ENCODE data around the gene PLCL2. TPM values are rescaled to one million over a fixed set of nuclear protein-coding genes. Genes with fewer than 3 reads are reported as not detected.

PLCL2 gene
- total and polyA plus RNA-seq, 2 donors (not counting 3 experiments of a cell fraction or from before 2014, with no cell fraction given), result 2.3 to 10.7 TPM

- ChIA-PET CTCF (interaction anchor here (1.6 kb wide), 1 partner anchor 12 kb away, joined by 7 read pairs; the partner anchor contains the start of gene PLCL2), POLR2A (no interaction called here)
Observed at GRCh38 chr3:16896094-16896627, 11.4 kb downstream of the PLCL2 start.

More at GRCh38 chr3:16896094-16896627, 11.4 kb downstream of the PLCL2 start:
- H3K4me1 ChIP-seq (ENCODE audit: control insufficient read depth, extremely low read depth, insufficient read depth, low read length), result no peaks in the 10 kb centered on the region
- H4K20me1 ChIP-seq (replicated peaks; ENCODE audit: control insufficient read depth, extremely low read depth, insufficient read depth, low read length), result no peaks in the 10 kb centered on the region
- H3K9me3 ChIP-seq (replicated peaks; ENCODE audit: control insufficient read depth, insufficient read depth, low read length), result no peaks in the 10 kb centered on the region
- TF ChIP-seq FOS (IDR thresholded peaks at IDR 0.05; ENCODE audit: borderline replicate concordance, insufficient read depth, low read length) (no peak), JUN (IDR thresholded peaks at IDR 0.05; ENCODE audit: borderline replicate concordance, insufficient read depth, insufficient read length, low read depth) (no peak), CTCF (IDR thresholded peaks at IDR 0.05; ENCODE audit: extremely low read depth in 1 of 2, insufficient read depth in 1 of 2, low read depth in 1 of 2, low read length in 2 of 2) (no peak), POLR2AphosphoS5 (IDR thresholded peaks at IDR 0.05; ENCODE audit: insufficient read depth, low read depth, low read length) (no peak)
- H2AFZ ChIP-seq (ENCODE audit: low read depth, low read length), result no peak overlapping the region
- no peak for FAIRE-seq
- no peak overlapping the region for H3K4me3 ChIP-seq (replicated peaks in 1 of 3; ENCODE audit: insufficient read depth in 1 of 3, low read depth in 1 of 3, low read length in 3 of 3)
- no peaks in the 10 kb centered on the region for H3K36me3 ChIP-seq (ENCODE audit: control insufficient read depth in 2 of 2, extremely low read depth in 1 of 2, insufficient read depth in 2 of 2, low read length in 2 of 2)
- H3K27me3 ChIP-seq (ENCODE audit: control insufficient read depth in 2 of 2, insufficient read depth in 2 of 2, low read length in 2 of 2), result no peaks in the 10 kb centered on the region
- no peak overlapping the region for H3K4me2 ChIP-seq (ENCODE audit: insufficient read depth, low read length)
- H3K9me1 ChIP-seq (replicated peaks; ENCODE audit: control insufficient read depth, extremely low read depth, insufficient read depth, low read length), result no peaks in the 10 kb centered on the region
- dilution Hi-C loops (cut with MboI; ENCODE audit: extremely low pct_ligation_motif_present, low sequenced_read_pairs), result no loop called here
- no peak for DNase-seq (ENCODE audit: low read depth, low spot score)
- intact Hi-C loops (cut with micrococcal nuclease), result no loop called here
- no peak overlapping the region for H3K9ac ChIP-seq (replicated peaks; ENCODE audit: extremely low read depth, insufficient read depth, low read length)
- BruUV-seq (replicated peaks), result no TSS peak
- no peak overlapping the region for H3K27ac ChIP-seq (ENCODE audit: insufficient read depth, low read depth, low read length)
- H3K79me2 ChIP-seq (ENCODE audit: control insufficient read depth, insufficient read depth, low read length), result peaks cover 12% of the 10 kb centered on the region
